Urothelium cell line (cell line): ENCODE data around the gene ULK3.

Source experiments
- DNase-seq: peaks from one replicate; pipeline ENCODE4 v3.0.0; 2011; ENCODE audit warnings: low spot score, mixed read lengths
- FAIRE-seq: peaks from 2 replicates; lab custom pipeline; 2011; peaks lifted over from hg19 to GRCh38; lab: Jason Lieb, UNC

Gene ULK3

DNA sequence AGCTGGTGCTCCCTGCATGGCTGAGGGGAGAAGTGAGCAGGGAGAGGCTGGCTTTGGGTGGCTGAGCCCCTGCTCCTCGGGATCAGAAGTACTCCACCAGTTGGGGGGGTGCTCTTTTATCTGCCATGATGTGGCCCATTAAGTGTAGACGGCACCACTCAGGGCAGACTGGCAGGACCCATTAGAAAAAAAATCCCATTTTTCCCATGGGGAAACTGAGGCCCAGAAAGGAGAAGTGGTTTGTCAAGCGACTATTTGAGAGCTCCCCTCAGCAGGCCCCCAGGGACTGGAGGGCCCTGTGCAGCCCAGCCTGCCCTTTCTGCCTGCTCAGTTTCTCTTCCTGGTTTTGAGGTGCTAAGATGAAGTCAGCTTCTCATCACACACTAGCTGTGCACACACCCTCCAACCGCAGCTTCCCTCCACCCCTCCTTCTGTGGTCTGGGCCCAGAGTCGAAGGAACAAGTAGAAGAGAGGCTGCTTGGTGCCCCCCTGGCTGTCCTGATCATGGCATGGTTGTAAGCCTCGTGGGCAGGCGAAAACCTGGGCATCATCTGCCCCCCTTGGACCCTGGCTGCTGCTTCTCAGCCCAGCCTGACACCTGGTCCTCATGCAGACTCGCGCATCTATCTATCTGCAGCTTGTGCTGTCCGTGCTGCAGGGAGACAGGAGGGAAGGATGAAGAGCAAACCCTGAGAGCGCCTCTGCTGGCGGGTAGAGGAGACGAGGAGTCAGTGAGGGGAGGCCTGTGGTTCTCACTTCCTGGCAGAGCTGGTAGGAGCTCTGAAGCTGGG, 55.5 kb downstream of the ULK3 start:
- FAIRE-seq (no peak), DNase-seq (peak; percentile 37)

DNA sequence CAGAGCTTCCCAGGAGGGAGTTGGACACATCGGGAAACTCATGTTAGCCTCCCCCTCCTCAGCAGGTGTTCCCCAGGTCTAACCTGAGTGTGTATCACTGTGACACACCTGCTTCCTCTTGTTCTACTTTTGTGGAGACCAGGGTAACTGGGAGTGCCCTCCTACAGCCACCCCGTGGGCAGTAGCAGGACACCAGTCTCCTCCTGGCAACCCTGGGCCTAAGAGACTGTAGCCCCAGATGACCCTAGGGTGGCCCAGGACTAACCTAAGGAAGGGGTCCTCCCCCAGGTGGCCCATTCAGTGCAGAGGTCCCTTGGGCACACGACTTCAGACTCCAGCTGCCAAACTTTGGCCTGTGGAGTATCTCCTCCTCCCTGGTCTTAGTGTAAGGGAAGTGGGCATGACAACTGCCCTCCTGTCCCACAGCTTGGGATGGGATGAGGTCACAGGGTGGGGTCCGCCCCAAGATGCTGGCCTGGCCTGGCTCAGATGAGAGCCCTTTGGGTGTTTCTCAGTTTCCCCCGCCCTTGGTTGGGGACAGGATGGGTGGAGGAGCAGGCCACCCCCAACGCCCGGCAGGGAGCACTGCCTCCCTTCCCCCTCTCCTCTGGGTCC, 56.3 kb downstream of the ULK3 start:
- no peak for FAIRE-seq
- no peak for DNase-seq
